Measurements from ENCODE around the gene BMP8B.
A peak's percentile ranks its signal among the peaks of the same experiment; 100 is the strongest.

Gene BMP8B

GRCh38 chr1:39753132-39754025, 35.3 kb downstream of the BMP8B start:
- peaks cover 51% of the 10 kb centered on the region for H3K36me3 Mint-ChIP-seq (ENCODE audit: low read depth)
- H3K27ac Mint-ChIP-seq = no peak overlapping the region
- no peaks in the 10 kb centered on the region for H3K27me3 Mint-ChIP-seq (ENCODE audit: low read depth)
- H3K4me3 Mint-ChIP-seq = no peak overlapping the region
- no peak for DNase-seq (ENCODE audit: low spot score)
- no peaks in the 10 kb centered on the region for H3K4me1 Mint-ChIP-seq (ENCODE audit: low read depth)
- H3K9me3 Mint-ChIP-seq = no peaks in the 10 kb centered on the region

- no peaks in the 10 kb centered on the region for H3K4me1 Mint-ChIP-seq (ENCODE audit: low read depth)
- no peaks in the 10 kb centered on the region for H3K9me3 Mint-ChIP-seq
- no peak overlapping the region for H3K4me3 Mint-ChIP-seq
- H3K27me3 Mint-ChIP-seq (ENCODE audit: low read depth) = no peaks in the 10 kb centered on the region
- no peak for DNase-seq (ENCODE audit: low spot score)
- H3K27ac Mint-ChIP-seq = no peak overlapping the region
- peaks cover 56% of the 10 kb centered on the region for H3K36me3 Mint-ChIP-seq (ENCODE audit: low read depth)
Measured at GRCh38 chr1:39752703-39753102, 36.0 kb downstream of the BMP8B start.

- H3K4me1 Mint-ChIP-seq (ENCODE audit: low read depth) = peaks cover 3% of the 10 kb centered on the region
- no peak for DNase-seq (ENCODE audit: low spot score)
- no peaks in the 10 kb centered on the region for H3K27me3 Mint-ChIP-seq (ENCODE audit: low read depth)
- H3K27ac Mint-ChIP-seq = no peak overlapping the region
- H3K36me3 Mint-ChIP-seq (ENCODE audit: low read depth) = peaks cover 59% of the 10 kb centered on the region
- H3K4me3 Mint-ChIP-seq = no peak overlapping the region
- H3K9me3 Mint-ChIP-seq = no peaks in the 10 kb centered on the region
Measured at GRCh38 chr1:39751595-39751994, 37.1 kb downstream of the BMP8B start.

GRCh38 chr1:39745016-39745670, 43.5 kb downstream of the BMP8B start:
- H3K4me3 Mint-ChIP-seq = no peak overlapping the region
- DNase-seq (ENCODE audit: low spot score) = no peak
- peaks cover 76% of the 10 kb centered on the region for H3K36me3 Mint-ChIP-seq (ENCODE audit: low read depth)
- no peaks in the 10 kb centered on the region for H3K27me3 Mint-ChIP-seq (ENCODE audit: low read depth)
- no peak overlapping the region for H3K27ac Mint-ChIP-seq
- H3K4me1 Mint-ChIP-seq (ENCODE audit: low read depth) = peaks cover 13% of the 10 kb centered on the region
- no peaks in the 10 kb centered on the region for H3K9me3 Mint-ChIP-seq

GRCh38 chr1:39738622-39739366, 49.9 kb downstream of the BMP8B start, which contains the start of gene PPIE:
Gene PPIE, plus strand, starts transcription at chr1:39738882. Its CDS starts 19 bp downstream, at chr1:39738901.
- H3K9me3 Mint-ChIP-seq = peaks cover 3% of the 10 kb centered on the region
- H3K4me3 Mint-ChIP-seq = peak within 1 kb of the TSS; percentile 98
- H3K27ac Mint-ChIP-seq = peak within 1 kb of the TSS; percentile 96
- peak; percentile 88 for DNase-seq (ENCODE audit: low spot score)
- H3K36me3 Mint-ChIP-seq (ENCODE audit: low read depth) = peaks cover 39% of the 10 kb centered on the region
- H3K27me3 Mint-ChIP-seq (ENCODE audit: low read depth) = peaks cover 2% of the 10 kb centered on the region
- H3K4me1 Mint-ChIP-seq (ENCODE audit: low read depth) = peaks cover 33% of the 10 kb centered on the region

- Mint-ChIP-seq H3K4me1 (ENCODE audit: low read depth) (peaks cover 33% of the 10 kb centered on the region), H3K9me3 (peaks cover 3% of the 10 kb centered on the region), H3K27ac (peak overlapping the region; percentile 37), H3K36me3 (ENCODE audit: low read depth) (peaks cover 30% of the 10 kb centered on the region), H3K4me3 (no peak overlapping the region), H3K27me3 (ENCODE audit: low read depth) (peaks cover 2% of the 10 kb centered on the region)
- peak; percentile 12 for DNase-seq (ENCODE audit: low spot score)
Measured at GRCh38 chr1:39737546-39738169, 51.0 kb downstream of the BMP8B start.

GRCh38 chr1:39735731-39736130, 52.9 kb downstream of the BMP8B start:
- H3K4me1 Mint-ChIP-seq (ENCODE audit: low read depth) = peaks cover 30% of the 10 kb centered on the region
- peaks cover 3% of the 10 kb centered on the region for H3K9me3 Mint-ChIP-seq
- no peak for DNase-seq (ENCODE audit: low spot score)
- peaks cover 8% of the 10 kb centered on the region for H3K27me3 Mint-ChIP-seq (ENCODE audit: low read depth)
- H3K4me3 Mint-ChIP-seq = no peak overlapping the region
- H3K36me3 Mint-ChIP-seq (ENCODE audit: low read depth) = peaks cover 16% of the 10 kb centered on the region
- H3K27ac Mint-ChIP-seq = no peak overlapping the region

- Mint-ChIP-seq H3K27me3 (ENCODE audit: low read depth) (peaks cover 29% of the 10 kb centered on the region), H3K9me3 (no peaks in the 10 kb centered on the region), H3K4me1 (ENCODE audit: low read depth) (peaks cover 16% of the 10 kb centered on the region), H3K27ac (no peak overlapping the region), H3K36me3 (ENCODE audit: low read depth) (peaks cover 7% of the 10 kb centered on the region), H3K4me3 (no peak overlapping the region)
- no peak for DNase-seq (ENCODE audit: low spot score)
Measured at GRCh38 chr1:39733161-39733560, 55.5 kb downstream of the BMP8B start.

- Mint-ChIP-seq H3K4me3 (no peak overlapping the region), H3K36me3 (ENCODE audit: low read depth) (peaks cover 7% of the 10 kb centered on the region), H3K9me3 (no peaks in the 10 kb centered on the region), H3K27ac (no peak overlapping the region), H3K27me3 (ENCODE audit: low read depth) (peaks cover 34% of the 10 kb centered on the region), H3K4me1 (ENCODE audit: low read depth) (peaks cover 14% of the 10 kb centered on the region)
- no peak for DNase-seq (ENCODE audit: low spot score)
Measured at GRCh38 chr1:39732730-39733129, 55.9 kb downstream of the BMP8B start.

GRCh38 chr1:39729842-39730241, 58.8 kb downstream of the BMP8B start:
- DNase-seq (ENCODE audit: low spot score) = no peak

GRCh38 chr1:39729030-39729429, 59.6 kb downstream of the BMP8B start:
- no peak for DNase-seq (ENCODE audit: low spot score)
- H3K36me3 Mint-ChIP-seq (ENCODE audit: low read depth) = no peaks in the 10 kb centered on the region
- no peak overlapping the region for H3K27ac Mint-ChIP-seq
- H3K27me3 Mint-ChIP-seq (ENCODE audit: low read depth) = peaks cover 59% of the 10 kb centered on the region
- no peak overlapping the region for H3K4me3 Mint-ChIP-seq
- peaks cover 7% of the 10 kb centered on the region for H3K4me1 Mint-ChIP-seq (ENCODE audit: low read depth)
- H3K9me3 Mint-ChIP-seq = no peaks in the 10 kb centered on the region

More at GRCh38 chr1:39729842-39730241, 58.8 kb downstream of the BMP8B start:
- H3K4me3 Mint-ChIP-seq = no peak overlapping the region
- peaks cover 53% of the 10 kb centered on the region for H3K27me3 Mint-ChIP-seq (ENCODE audit: low read depth)
- peaks cover 7% of the 10 kb centered on the region for H3K4me1 Mint-ChIP-seq (ENCODE audit: low read depth)
- no peaks in the 10 kb centered on the region for H3K9me3 Mint-ChIP-seq
- no peaks in the 10 kb centered on the region for H3K36me3 Mint-ChIP-seq (ENCODE audit: low read depth)
- no peak overlapping the region for H3K27ac Mint-ChIP-seq

GRCh38 chr1:39727932-39728317, 60.7 kb downstream of the BMP8B start:
- DNase-seq (ENCODE audit: low spot score) = no peak
- Mint-ChIP-seq H3K4me1 (ENCODE audit: low read depth) (peaks cover 7% of the 10 kb centered on the region), H3K36me3 (ENCODE audit: low read depth) (no peaks in the 10 kb centered on the region), H3K9me3 (no peaks in the 10 kb centered on the region), H3K27ac (no peak overlapping the region), H3K27me3 (ENCODE audit: low read depth) (peaks cover 60% of the 10 kb centered on the region), H3K4me3 (no peak overlapping the region)

GRCh38 chr1:39727221-39727931, 61.3 kb downstream of the BMP8B start:
- H3K9me3 Mint-ChIP-seq = no peaks in the 10 kb centered on the region
- H3K4me3 Mint-ChIP-seq = no peak overlapping the region

More at GRCh38 chr1:39727221-39727931, 61.3 kb downstream of the BMP8B start:
- H3K27me3 Mint-ChIP-seq (ENCODE audit: low read depth) = peaks cover 60% of the 10 kb centered on the region
- H3K36me3 Mint-ChIP-seq (ENCODE audit: low read depth) = no peaks in the 10 kb centered on the region
- H3K27ac Mint-ChIP-seq = no peak overlapping the region
- DNase-seq (ENCODE audit: low spot score) = no peak
- H3K4me1 Mint-ChIP-seq (ENCODE audit: low read depth) = peaks cover 7% of the 10 kb centered on the region
